HepG2 (cell line): ENCODE results near the gene GPR89A. TPM values are rescaled to one million over a fixed set of nuclear protein-coding genes. Genes with fewer than 3 reads are reported as not detected.

Source experiments
- FOXA1 ChIP-seq, 2 experiments: fragments of 450-650 bp in 1 of 2; sonication (generic) in 1 of 2; formaldehyde crosslinking in 1 of 2; IDR thresholded peaks; 2 replicates each; pipeline versions ENCODE4 v1.4.0 to v1.6.1; 2016 to 2020; ENCODE audit warnings: missing genetic modification reagents in 1 of 2
- KLF12 ChIP-seq: sonication (generic); formaldehyde crosslinking; IDR thresholded peaks from 2 replicates; pipeline ENCODE4 v1.4.0; 2020; ENCODE audit warnings: missing genetic modification reagents, borderline replicate concordance
- MAFG ChIP-seq: sonication (generic); formaldehyde crosslinking; IDR thresholded peaks from 2 replicates; pipeline ENCODE4 v1.5.1; 2020; ENCODE audit warnings: mild to moderate bottlenecking, missing genetic modification reagents
- SYNCRIP ChIP-seq: fragments of 200-400 bp; formaldehyde crosslinking; IDR thresholded peaks from 2 replicates; pipeline ENCODE4 v1.6.1; 2018; ENCODE audit warnings: mild to moderate bottlenecking, low read depth, low read length; ENCODE audit not compliant: insufficient read depth
- TRIM24 ChIP-seq: sonication (generic); formaldehyde crosslinking; IDR thresholded peaks from 2 replicates; pipeline ENCODE4 v1.8.0; 2022; ENCODE audit warnings: mild to moderate bottlenecking, missing genetic modification reagents
- ZBTB14 ChIP-seq: sonication (generic); formaldehyde crosslinking; IDR thresholded peaks from 2 replicates; pipeline ENCODE4 v1.4.0; 2020; ENCODE audit warnings: missing genetic modification reagents
- ZBTB39 ChIP-seq: sonication (generic); formaldehyde crosslinking; IDR thresholded peaks from 2 replicates; pipeline ENCODE4 v1.5.0; 2020; ENCODE audit warnings: missing genetic modification reagents
- ZNF549 ChIP-seq: sonication (generic); formaldehyde crosslinking; IDR thresholded peaks from 2 replicates; pipeline ENCODE4 v1.5.0; 2020; ENCODE audit warnings: missing genetic modification reagents
- ZNF670 ChIP-seq: sonication (generic); formaldehyde crosslinking; IDR thresholded peaks from 2 replicates; pipeline ENCODE4 v1.8.0; 2022; ENCODE audit warnings: mild to moderate bottlenecking, missing genetic modification reagents, borderline replicate concordance
- ZNF816 ChIP-seq: sonication (generic); formaldehyde crosslinking; IDR thresholded peaks from 2 replicates; pipeline ENCODE4 v1.8.0; 2022; ENCODE audit warnings: missing genetic modification reagents, mild to moderate bottlenecking, borderline replicate concordance
- ZSCAN21 ChIP-seq: sonication (generic); formaldehyde crosslinking; IDR thresholded peaks from 2 replicates; pipeline ENCODE4 v1.8.0; 2022; ENCODE audit warnings: mild to moderate bottlenecking, missing genetic modification reagents, moderate library complexity, borderline replicate concordance
- polyA plus RNA-seq, 8 experiments: library from polyadenylated mRNA; depleted of rRNA in 3 of 8; stranded (reverse) in 7 of 8; unstranded in 1 of 8; fragments of >200 nt; fragmentation: Illumina TruSeq in 4 of 8; extraction: Trizol in 4 of 8; gene quantifications; 2 replicates each; pipeline versions ENCODE4 v1.2.1 to v1.2.3, GENCODE V29; 2011 to 2016; ENCODE audit warnings: low read depth in 4 of 8, missing spikeins in 1 of 8, mixed read lengths in 1 of 8; ENCODE audit not compliant: insufficient read depth in 1 of 8
- total RNA-seq, 5 experiments: library from RNA; depleted of rRNA; stranded (reverse); fragments of >200 nt; fragmentation: Illumina TruSeq; extraction: Trizol; gene quantifications; 2 replicates each; pipeline ENCODE4 v1.2.3, GENCODE V29; 2016; ENCODE audit warnings: low read depth in 1 of 5
- TF ChIP-seq, protein P1 (sequence below), 2 experiments: fragments of 450-650 bp in 1 of 2; sonication (generic) in 1 of 2; formaldehyde crosslinking in 1 of 2; IDR thresholded peaks; 2 replicates each; pipeline versions ENCODE4 v1.6.1 to v1.8.0; 2016 to 2022; ENCODE audit warnings: antibody characterized with exemption in 1 of 2, mild to moderate bottlenecking in 1 of 2, missing genetic modification reagents in 1 of 2
- TF ChIP-seq, protein P2 (sequence below): sonication (generic); formaldehyde crosslinking; IDR thresholded peaks from 2 replicates; pipeline ENCODE4 v1.4.0; 2020; ENCODE audit warnings: missing genetic modification reagents

Gene GPR89A
- total and polyA plus RNA-seq, 2 of the 13 experiments (the other 11 are each of a cell fraction or from before 2014, with no cell fraction given) = 23.4 to 32.6 TPM

DNA sequence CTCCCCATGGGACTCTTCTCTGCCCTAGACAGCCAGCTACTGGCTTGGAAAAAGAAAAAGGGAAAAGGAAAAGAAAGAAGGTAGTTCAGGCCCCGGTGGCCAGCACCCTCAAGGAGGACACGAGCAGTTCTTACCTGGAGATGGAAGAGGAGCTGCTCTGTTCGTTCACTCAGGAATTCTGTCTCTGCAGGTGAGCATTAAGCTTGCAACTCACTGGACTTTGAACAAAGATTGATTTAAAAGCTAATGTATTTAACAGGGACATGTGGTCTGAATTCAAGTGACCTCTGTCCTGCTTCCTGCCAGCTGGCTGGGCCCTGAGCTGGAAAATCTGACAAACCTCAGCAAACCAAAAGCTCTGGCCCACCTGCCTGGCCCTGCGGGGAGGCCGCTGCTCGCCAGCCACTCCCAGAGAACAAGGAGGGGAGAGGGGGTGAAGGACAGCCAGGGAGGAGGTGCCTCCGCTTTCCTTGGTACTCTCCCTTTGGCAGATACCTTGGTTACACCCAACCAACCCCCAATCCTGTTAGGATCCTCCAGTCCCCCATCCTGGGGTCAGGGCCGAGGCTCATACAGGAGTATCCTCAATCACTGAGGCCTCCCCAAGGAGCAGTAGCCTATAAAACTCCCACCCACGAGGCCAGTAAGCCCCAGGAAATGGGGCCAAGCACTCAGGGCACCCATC, 99.5 kb downstream of the GPR89A start, which contains the start of gene PDZK1 (continued):
- TF ChIP-seq MAFG (CRISPR knock-in tag) (no peak), ZNF549 (CRISPR knock-in tag) (no peak), ZBTB14 (no peak), SYNCRIP (no peak), ZNF816 (CRISPR knock-in tag) (no peak), ZSCAN21 (CRISPR knock-in tag) (no peak), TRIM24 (CRISPR knock-in tag) (no peak), ZNF670 (CRISPR knock-in tag) (0 out of 2 replicates have a peak, but pooled peaks have one; percentile 31), KLF12 (CRISPR knock-in tag) (0 out of 2 replicates have a peak, but pooled peaks have one; percentile 47), ZBTB39 (CRISPR knock-in tag) (peak; percentile 49; the same call in 1 of the 2 replicates), FOXA1 (IDR thresholded peaks at IDR 0.05) (no peak), FOXA1 (CRISPR knock-in tag; IDR thresholded peaks at IDR 0.05) (no peak)
- TF ChIP-seq, protein P1, sequence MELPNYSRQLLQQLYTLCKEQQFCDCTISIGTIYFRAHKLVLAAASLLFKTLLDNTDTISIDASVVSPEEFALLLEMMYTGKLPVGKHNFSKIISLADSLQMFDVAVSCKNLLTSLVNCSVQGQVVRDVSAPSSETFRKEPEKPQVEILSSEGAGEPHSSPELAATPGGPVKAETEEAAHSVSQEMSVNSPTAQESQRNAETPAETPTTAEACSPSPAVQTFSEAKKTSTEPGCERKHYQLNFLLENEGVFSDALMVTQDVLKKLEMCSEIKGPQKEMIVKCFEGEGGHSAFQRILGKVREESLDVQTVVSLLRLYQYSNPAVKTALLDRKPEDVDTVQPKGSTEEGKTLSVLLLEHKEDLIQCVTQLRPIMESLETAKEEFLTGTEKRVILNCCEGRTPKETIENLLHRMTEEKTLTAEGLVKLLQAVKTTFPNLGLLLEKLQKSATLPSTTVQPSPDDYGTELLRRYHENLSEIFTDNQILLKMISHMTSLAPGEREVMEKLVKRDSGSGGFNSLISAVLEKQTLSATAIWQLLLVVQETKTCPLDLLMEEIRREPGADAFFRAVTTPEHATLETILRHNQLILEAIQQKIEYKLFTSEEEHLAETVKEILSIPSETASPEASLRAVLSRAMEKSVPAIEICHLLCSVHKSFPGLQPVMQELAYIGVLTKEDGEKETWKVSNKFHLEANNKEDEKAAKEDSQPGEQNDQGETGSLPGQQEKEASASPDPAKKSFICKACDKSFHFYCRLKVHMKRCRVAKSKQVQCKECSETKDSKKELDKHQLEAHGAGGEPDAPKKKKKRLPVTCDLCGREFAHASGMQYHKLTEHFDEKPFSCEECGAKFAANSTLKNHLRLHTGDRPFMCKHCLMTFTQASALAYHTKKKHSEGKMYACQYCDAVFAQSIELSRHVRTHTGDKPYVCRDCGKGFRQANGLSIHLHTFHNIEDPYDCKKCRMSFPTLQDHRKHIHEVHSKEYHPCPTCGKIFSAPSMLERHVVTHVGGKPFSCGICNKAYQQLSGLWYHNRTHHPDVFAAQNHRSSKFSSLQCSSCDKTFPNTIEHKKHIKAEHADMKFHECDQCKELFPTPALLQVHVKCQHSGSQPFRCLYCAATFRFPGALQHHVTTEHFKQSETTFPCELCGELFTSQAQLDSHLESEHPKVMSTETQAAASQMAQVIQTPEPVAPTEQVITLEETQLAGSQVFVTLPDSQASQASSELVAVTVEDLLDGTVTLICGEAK (IDR thresholded peaks at IDR 0.05) = no peak
- TF ChIP-seq, protein P1 (CRISPR knock-in tag; IDR thresholded peaks at IDR 0.05) = no peak; the same call in 1 of the 2 replicates
- TF ChIP-seq, protein P2, sequence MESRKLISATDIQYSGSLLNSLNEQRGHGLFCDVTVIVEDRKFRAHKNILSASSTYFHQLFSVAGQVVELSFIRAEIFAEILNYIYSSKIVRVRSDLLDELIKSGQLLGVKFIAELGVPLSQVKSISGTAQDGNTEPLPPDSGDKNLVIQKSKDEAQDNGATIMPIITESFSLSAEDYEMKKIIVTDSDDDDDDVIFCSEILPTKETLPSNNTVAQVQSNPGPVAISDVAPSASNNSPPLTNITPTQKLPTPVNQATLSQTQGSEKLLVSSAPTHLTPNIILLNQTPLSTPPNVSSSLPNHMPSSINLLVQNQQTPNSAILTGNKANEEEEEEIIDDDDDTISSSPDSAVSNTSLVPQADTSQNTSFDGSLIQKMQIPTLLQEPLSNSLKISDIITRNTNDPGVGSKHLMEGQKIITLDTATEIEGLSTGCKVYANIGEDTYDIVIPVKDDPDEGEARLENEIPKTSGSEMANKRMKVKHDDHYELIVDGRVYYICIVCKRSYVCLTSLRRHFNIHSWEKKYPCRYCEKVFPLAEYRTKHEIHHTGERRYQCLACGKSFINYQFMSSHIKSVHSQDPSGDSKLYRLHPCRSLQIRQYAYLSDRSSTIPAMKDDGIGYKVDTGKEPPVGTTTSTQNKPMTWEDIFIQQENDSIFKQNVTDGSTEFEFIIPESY = 0 out of 2 replicates have a peak, but pooled peaks have one; percentile 21
